GM12891 (cell line): ENCODE data around the gene GCSH.

ENCODE experiments used
- PAX5 ChIP-seq: IDR thresholded peaks from 2 replicates; pipeline ENCODE4 v1.6.1; 2011; ENCODE audit warnings: low read length, moderate library complexity, mild to moderate bottlenecking; ENCODE audit not compliant: insufficient read depth, severe bottlenecking
- POLR2A ChIP-seq: IDR thresholded peaks from 2 replicates; pipeline ENCODE4 v1.6.1; 2011; ENCODE audit warnings: low read depth, low read length, control low read depth
- POLR2AphosphoS5 ChIP-seq: IDR thresholded peaks from 2 replicates; pipeline ENCODE4 v1.6.1; 2011; ENCODE audit warnings: low read depth, low read length, control low read depth

DNA sequence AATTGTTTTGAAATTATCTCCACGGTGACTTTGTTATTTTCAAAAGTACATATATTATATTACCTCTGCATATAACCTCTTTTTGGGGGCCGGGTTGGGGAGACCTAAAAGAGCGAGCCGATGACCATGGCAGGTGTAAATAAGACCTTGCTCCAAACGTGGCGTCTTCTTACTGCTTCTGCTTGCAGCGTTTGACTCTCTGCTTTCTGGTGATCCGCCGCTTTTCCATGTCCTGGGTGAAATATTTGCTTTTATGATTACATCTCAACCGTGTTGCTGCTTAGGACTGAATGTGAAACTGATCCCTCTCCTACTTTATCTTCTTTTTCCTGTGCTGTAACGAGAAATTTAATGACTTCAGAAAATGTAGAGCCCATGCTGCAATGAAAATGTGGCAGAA, 42.4 kb downstream of the GCSH start:
- TF ChIP-seq POLR2A (no peak), POLR2AphosphoS5 (no peak), PAX5 (no peak)
